HepG2 (cell line): ENCODE data around the gene GRIK4. TPM values are rescaled to one million over a fixed set of nuclear protein-coding genes. Genes with fewer than 3 reads are reported as not detected.

Experiments used
- ATF2 ChIP-seq: sonication (generic); formaldehyde crosslinking; IDR thresholded peaks from 2 replicates; pipeline ENCODE4 v1.4.0; 2020; ENCODE audit warnings: missing genetic modification reagents
- FOXP1 ChIP-seq, 2 experiments: fragments of 450-650 bp in 1 of 2; IDR thresholded peaks; 2 replicates each; pipeline ENCODE4 v1.6.1; 2017 to 2018; ENCODE audit warnings: antibody characterized with exemption in 1 of 2
- HOXA5 ChIP-seq: sonication (generic); formaldehyde crosslinking; IDR thresholded peaks from 2 replicates; pipeline ENCODE4 v1.4.0; 2020; ENCODE audit warnings: missing genetic modification reagents
- KAT8 ChIP-seq: IDR thresholded peaks from 2 replicates; pipeline ENCODE4 v1.6.1; 2016; ENCODE audit warnings: missing genetic modification reagents, missing compliant biosample characterization
- KIAA2018 ChIP-seq: sonication (generic); formaldehyde crosslinking; IDR thresholded peaks from 2 replicates; pipeline ENCODE4 v1.5.0; 2020; ENCODE audit warnings: mild to moderate bottlenecking, missing genetic modification reagents, borderline replicate concordance
- MYC ChIP-seq: sonication (generic); formaldehyde crosslinking; IDR thresholded peaks from 2 replicates; pipeline ENCODE4 v1.9.0; 2021; ENCODE audit warnings: missing genetic modification reagents, borderline replicate concordance
- POLR2A ChIP-seq, 2 experiments: IDR thresholded peaks; 2 replicates each; pipeline ENCODE4 v1.6.1; 2011; ENCODE audit warnings: low read depth in 2 of 2, low read length in 2 of 2, mild to moderate bottlenecking in 1 of 2, moderate library complexity in 1 of 2; ENCODE audit not compliant: insufficient read depth in 1 of 2
- RBAK ChIP-seq: sonication (generic); formaldehyde crosslinking; IDR thresholded peaks from 2 replicates; pipeline ENCODE4 v1.5.1; 2020; ENCODE audit warnings: mild to moderate bottlenecking, missing genetic modification reagents
- REPIN1 ChIP-seq: sonication (generic); formaldehyde crosslinking; IDR thresholded peaks from 2 replicates; pipeline ENCODE4 v1.8.0; 2022; ENCODE audit warnings: missing genetic modification reagents, low read depth, mild to moderate bottlenecking, borderline replicate concordance
- RXRA ChIP-seq: sonication (generic); formaldehyde crosslinking; IDR thresholded peaks from 2 replicates; pipeline ENCODE4 v1.5.1; 2020; ENCODE audit warnings: missing genetic modification reagents
- SRSF4 ChIP-seq: fragments of 200-400 bp; formaldehyde crosslinking; IDR thresholded peaks from one replicate; pipeline ENCODE4 v1.6.1; 2018; ENCODE audit warnings: mild to moderate bottlenecking, low read depth, low read length, moderate library complexity; ENCODE audit not compliant: poor library complexity, severe bottlenecking
- THAP11 ChIP-seq: IDR thresholded peaks from 2 replicates; pipeline ENCODE4 v1.6.1; 2016; ENCODE audit warnings: missing biosample characterization, missing genetic modification reagents
- ZBTB20 ChIP-seq: sonication (generic); formaldehyde crosslinking; IDR thresholded peaks from 2 replicates; pipeline ENCODE4 v1.8.1; 2023; ENCODE audit warnings: missing genetic modification reagents, low read depth, mild to moderate bottlenecking, borderline replicate concordance
- ZFP37 ChIP-seq: sonication (generic); formaldehyde crosslinking; IDR thresholded peaks from 2 replicates; pipeline ENCODE4 v1.4.0; 2020; ENCODE audit warnings: missing genetic modification reagents, borderline replicate concordance
- ZNF317 ChIP-seq: sonication (generic); formaldehyde crosslinking; IDR thresholded peaks from 2 replicates; pipeline ENCODE4 v1.5.0; 2020; ENCODE audit warnings: mild to moderate bottlenecking, missing genetic modification reagents
- ZNF331 ChIP-seq: sonication (generic); formaldehyde crosslinking; IDR thresholded peaks from 2 replicates; pipeline ENCODE4 v1.4.0; 2020; ENCODE audit warnings: missing genetic modification reagents
- ZNF75D ChIP-seq: sonication (generic); formaldehyde crosslinking; IDR thresholded peaks from 2 replicates; pipeline ENCODE4 v1.8.1; 2023; ENCODE audit warnings: missing genetic modification reagents, mild to moderate bottlenecking, borderline replicate concordance
- ZNF839 ChIP-seq: sonication (generic); formaldehyde crosslinking; IDR thresholded peaks from 2 replicates; pipeline ENCODE4 v1.4.0; 2020; ENCODE audit warnings: missing genetic modification reagents, mild to moderate bottlenecking, borderline replicate concordance
- polyA plus RNA-seq, 8 experiments: library from polyadenylated mRNA; depleted of rRNA in 3 of 8; stranded (reverse) in 7 of 8; unstranded in 1 of 8; fragments of >200 nt; fragmentation: Illumina TruSeq in 4 of 8; extraction: Trizol in 4 of 8; gene quantifications; 2 replicates each; pipeline versions ENCODE4 v1.2.1 to v1.2.3, GENCODE V29; 2011 to 2016; ENCODE audit warnings: low read depth in 4 of 8, missing spikeins in 1 of 8, mixed read lengths in 1 of 8; ENCODE audit not compliant: insufficient read depth in 1 of 8
- total RNA-seq, 5 experiments: library from RNA; depleted of rRNA; stranded (reverse); fragments of >200 nt; fragmentation: Illumina TruSeq; extraction: Trizol; gene quantifications; 2 replicates each; pipeline ENCODE4 v1.2.3, GENCODE V29; 2016; ENCODE audit warnings: low read depth in 1 of 5
- TF ChIP-seq, protein P1 (sequence below): sonication (generic); formaldehyde crosslinking; IDR thresholded peaks from 2 replicates; pipeline ENCODE4 v1.4.0; 2020; ENCODE audit warnings: missing genetic modification reagents

The GRIK4 gene
- total and polyA plus RNA-seq, 2 of the 13 experiments (the other 11 are each of a cell fraction or from before 2014, with no cell fraction given): 0.04 to 0.07 TPM

- TF ChIP-seq HOXA5 (CRISPR knock-in tag) (peak; percentile 86; the same call in 1 of the 2 replicates), FOXP1 (IDR thresholded peaks at IDR 0.05) (no peak), FOXP1 (CRISPR knock-in tag; IDR thresholded peaks at IDR 0.05) (peak; percentile 87), REPIN1 (CRISPR knock-in tag) (peak; percentile 79), KAT8 (CRISPR knock-in tag) (peak; percentile 74), MYC (CRISPR knock-in tag) (peak; percentile 77), ZNF839 (CRISPR knock-in tag) (no peak), ZNF317 (CRISPR knock-in tag) (peak; percentile 89), KIAA2018 (CRISPR knock-in tag) (no peak; the same call in 1 of the 2 replicates), ATF2 (CRISPR knock-in tag) (peak; percentile 86; the same call in 1 of the 2 replicates), ZFP37 (CRISPR knock-in tag) (0 out of 2 replicates have a peak, but pooled peaks have one; percentile 44), SRSF4 (no peak), RBAK (CRISPR knock-in tag) (peak; percentile 74; the same call in 1 of the 2 replicates), RXRA (CRISPR knock-in tag) (peak; percentile 81), THAP11 (CRISPR knock-in tag) (peak; percentile 73), ZNF75D (CRISPR knock-in tag) (no peak), ZBTB20 (peak; percentile 60; the same call in 1 of the 2 replicates), POLR2A (IDR thresholded peaks at IDR 0.05; ENCODE audit: insufficient read depth in 1 of 2, low read depth in 2 of 2, low read length in 2 of 2) (peak; percentile 41; a peak in 2 of 4 replicates), ZNF331 (CRISPR knock-in tag) (peak; percentile 97)
- TF ChIP-seq, protein P1, sequence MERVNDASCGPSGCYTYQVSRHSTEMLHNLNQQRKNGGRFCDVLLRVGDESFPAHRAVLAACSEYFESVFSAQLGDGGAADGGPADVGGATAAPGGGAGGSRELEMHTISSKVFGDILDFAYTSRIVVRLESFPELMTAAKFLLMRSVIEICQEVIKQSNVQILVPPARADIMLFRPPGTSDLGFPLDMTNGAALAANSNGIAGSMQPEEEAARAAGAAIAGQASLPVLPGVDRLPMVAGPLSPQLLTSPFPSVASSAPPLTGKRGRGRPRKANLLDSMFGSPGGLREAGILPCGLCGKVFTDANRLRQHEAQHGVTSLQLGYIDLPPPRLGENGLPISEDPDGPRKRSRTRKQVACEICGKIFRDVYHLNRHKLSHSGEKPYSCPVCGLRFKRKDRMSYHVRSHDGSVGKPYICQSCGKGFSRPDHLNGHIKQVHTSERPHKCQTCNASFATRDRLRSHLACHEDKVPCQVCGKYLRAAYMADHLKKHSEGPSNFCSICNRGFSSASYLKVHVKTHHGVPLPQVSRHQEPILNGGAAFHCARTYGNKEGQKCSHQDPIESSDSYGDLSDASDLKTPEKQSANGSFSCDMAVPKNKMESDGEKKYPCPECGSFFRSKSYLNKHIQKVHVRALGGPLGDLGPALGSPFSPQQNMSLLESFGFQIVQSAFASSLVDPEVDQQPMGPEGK: peak; percentile 89
Measured at GRCh38 chr11:120808616-120809050, 297.1 kb downstream of the GRIK4 start (continued).
